Measurements from ENCODE around the gene MORC2. TPM values are rescaled to one million over a fixed set of nuclear protein-coding genes. Genes with fewer than 3 reads are reported as not detected.

Gene MORC2
- total and polyA plus RNA-seq, 2 of the 13 experiments (the other 11 are each of a cell fraction or from before 2014, with no cell fraction given): 11.9 to 18.3 TPM

- TF ChIP-seq ZBTB26 (CRISPR knock-in tag; IDR thresholded peaks at IDR 0.05; ENCODE audit: borderline replicate concordance): peak; percentile 37; the same call in 1 of the 2 replicates
- TF ChIP-seq ZNF720 (CRISPR knock-in tag; IDR thresholded peaks at IDR 0.05): no peak
- TF ChIP-seq ZUFSP (CRISPR knock-in tag; IDR thresholded peaks at IDR 0.05; ENCODE audit: borderline replicate concordance): no peak
- TF ChIP-seq ZNF280B (CRISPR knock-in tag; IDR thresholded peaks at IDR 0.05; ENCODE audit: borderline replicate concordance): no peak
- TF ChIP-seq PCBP1 (IDR thresholded peaks at IDR 0.05; ENCODE audit: borderline replicate concordance, low read depth, low read length): no peak
- TF ChIP-seq POLR2G (IDR thresholded peaks at IDR 0.05; ENCODE audit: low read depth, low read length): no peak
- peak; percentile 85 for TF ChIP-seq ZMYM3 (CRISPR knock-in tag; IDR thresholded peaks at IDR 0.05)
- TF ChIP-seq CHCHD3 (CRISPR knock-in tag; IDR thresholded peaks at IDR 0.05): no peak
- no peak for TF ChIP-seq ZNF788 (CRISPR knock-in tag; IDR thresholded peaks at IDR 0.05; ENCODE audit: borderline replicate concordance)
- TF ChIP-seq FOXP1 (IDR thresholded peaks at IDR 0.05): no peak
- no peak for TF ChIP-seq FOXP1 (CRISPR knock-in tag; IDR thresholded peaks at IDR 0.05)
- no peak for TF ChIP-seq ZNF101 (CRISPR knock-in tag; IDR thresholded peaks at IDR 0.05; ENCODE audit: borderline replicate concordance, low read depth)
- no peak for TF ChIP-seq ZNF746 (CRISPR knock-in tag; IDR thresholded peaks at IDR 0.05)
- TF ChIP-seq PLRG1 (conservative IDR thresholded peaks at IDR 0.05): no peak
- TF ChIP-seq, protein P1, sequence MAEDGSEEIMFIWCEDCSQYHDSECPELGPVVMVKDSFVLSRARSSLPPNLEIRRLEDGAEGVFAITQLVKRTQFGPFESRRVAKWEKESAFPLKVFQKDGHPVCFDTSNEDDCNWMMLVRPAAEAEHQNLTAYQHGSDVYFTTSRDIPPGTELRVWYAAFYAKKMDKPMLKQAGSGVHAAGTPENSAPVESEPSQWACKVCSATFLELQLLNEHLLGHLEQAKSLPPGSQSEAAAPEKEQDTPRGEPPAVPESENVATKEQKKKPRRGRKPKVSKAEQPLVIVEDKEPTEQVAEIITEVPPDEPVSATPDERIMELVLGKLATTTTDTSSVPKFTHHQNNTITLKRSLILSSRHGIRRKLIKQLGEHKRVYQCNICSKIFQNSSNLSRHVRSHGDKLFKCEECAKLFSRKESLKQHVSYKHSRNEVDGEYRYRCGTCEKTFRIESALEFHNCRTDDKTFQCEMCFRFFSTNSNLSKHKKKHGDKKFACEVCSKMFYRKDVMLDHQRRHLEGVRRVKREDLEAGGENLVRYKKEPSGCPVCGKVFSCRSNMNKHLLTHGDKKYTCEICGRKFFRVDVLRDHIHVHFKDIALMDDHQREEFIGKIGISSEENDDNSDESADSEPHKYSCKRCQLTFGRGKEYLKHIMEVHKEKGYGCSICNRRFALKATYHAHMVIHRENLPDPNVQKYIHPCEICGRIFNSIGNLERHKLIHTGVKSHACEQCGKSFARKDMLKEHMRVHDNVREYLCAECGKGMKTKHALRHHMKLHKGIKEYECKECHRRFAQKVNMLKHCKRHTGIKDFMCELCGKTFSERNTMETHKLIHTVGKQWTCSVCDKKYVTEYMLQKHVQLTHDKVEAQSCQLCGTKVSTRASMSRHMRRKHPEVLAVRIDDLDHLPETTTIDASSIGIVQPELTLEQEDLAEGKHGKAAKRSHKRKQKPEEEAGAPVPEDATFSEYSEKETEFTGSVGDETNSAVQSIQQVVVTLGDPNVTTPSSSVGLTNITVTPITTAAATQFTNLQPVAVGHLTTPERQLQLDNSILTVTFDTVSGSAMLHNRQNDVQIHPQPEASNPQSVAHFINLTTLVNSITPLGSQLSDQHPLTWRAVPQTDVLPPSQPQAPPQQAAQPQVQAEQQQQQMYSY (CRISPR knock-in tag; IDR thresholded peaks at IDR 0.05): no peak
- TF ChIP-seq MAFF (IDR thresholded peaks at IDR 0.05; ENCODE audit: low read depth, low read length): no peak
- peak; percentile 74 for TF ChIP-seq ZNF121 (CRISPR knock-in tag; IDR thresholded peaks at IDR 0.05)
- no peak for TF ChIP-seq ZNF703 (CRISPR knock-in tag; IDR thresholded peaks at IDR 0.05; ENCODE audit: borderline replicate concordance)
- TF ChIP-seq FOXM1 (CRISPR knock-in tag; IDR thresholded peaks at IDR 0.05): no peak
- TF ChIP-seq ZNF556 (CRISPR knock-in tag; IDR thresholded peaks at IDR 0.05; ENCODE audit: borderline replicate concordance): no peak
- TF ChIP-seq WIZ (CRISPR knock-in tag; IDR thresholded peaks at IDR 0.05): no peak
- no peak for TF ChIP-seq JDP2 (CRISPR knock-in tag; IDR thresholded peaks at IDR 0.05; ENCODE audit: borderline replicate concordance)
- TF ChIP-seq ZNF558 (CRISPR knock-in tag; IDR thresholded peaks at IDR 0.05; ENCODE audit: borderline replicate concordance): no peak
Measured at GRCh38 chr22:31001124-31001770, 32.7 kb upstream of the MORC2 start (continued).

All from HepG2 (cell line).